ENCODE measurements around the gene BMPER. TPM values are rescaled to one million over a fixed set of nuclear protein-coding genes. Genes with fewer than 3 reads are reported as not detected.
"Not testable (repeated sequence)": the region's sequence is repeated elsewhere in the genome, so short reads cannot be mapped to it uniquely, and the experiment has no call there.

BMPER gene
- total RNA-seq, 1 donor from 2014 or later: 30.2 TPM

DNA sequence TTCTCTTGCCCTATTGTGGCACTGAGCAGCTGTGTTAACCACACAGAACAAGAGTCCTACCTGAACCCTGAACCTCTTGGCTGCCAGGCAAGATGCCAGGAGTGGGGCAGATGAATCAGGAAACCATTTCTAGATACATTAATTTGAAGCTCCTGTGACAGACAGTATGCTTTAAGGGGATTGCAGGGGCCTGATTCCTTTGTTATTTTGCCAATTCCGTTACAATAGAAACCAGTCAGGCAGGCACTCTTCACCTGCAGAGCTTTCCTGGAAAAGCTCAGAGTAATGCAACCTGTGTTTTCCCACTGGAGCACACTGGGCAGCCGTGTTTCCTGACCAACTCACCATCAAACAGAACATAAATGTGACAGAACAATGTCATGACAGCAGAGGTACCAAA, 233.1 kb downstream of the BMPER start:
- no peak for DNase-seq

DNA sequence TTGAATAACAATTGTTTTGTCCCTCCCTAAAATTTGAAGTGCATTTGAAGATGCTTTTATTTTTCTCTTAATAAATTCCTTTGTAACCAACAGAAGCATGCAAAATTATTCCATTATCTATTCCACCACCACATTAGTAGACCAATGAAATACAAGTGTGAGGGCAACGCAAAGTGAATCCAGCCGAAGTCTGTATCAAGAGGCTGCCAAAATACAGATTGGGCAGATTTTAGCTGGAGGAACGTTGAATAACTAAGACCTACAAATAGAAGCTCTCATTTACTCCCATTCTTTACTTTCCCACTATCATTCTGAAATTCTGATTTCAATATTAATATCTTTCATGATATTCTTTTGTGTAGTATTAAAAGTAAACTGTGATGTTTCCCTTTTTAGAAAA, 233.7 kb downstream of the BMPER start:
- no peak for DNase-seq

DNA sequence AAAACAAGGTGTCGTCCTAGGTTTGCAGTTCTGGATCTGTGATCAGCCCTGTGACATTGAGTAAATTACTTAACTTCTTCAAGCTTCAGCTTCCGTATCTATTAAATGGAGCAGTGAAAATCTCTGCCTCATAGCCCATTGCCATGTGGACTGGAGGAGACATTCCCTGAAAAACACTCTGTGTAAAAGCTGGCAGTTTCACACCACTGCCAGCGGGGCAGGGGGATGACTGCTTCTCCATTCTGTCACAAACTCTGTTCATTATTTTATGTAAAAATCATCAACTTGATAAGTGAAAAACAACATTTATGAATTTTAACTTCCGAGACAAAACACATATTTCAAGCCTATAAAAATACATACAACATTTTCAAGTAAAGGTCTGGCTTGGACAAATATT, 234.7 kb downstream of the BMPER start:
- no peak for DNase-seq

DNA sequence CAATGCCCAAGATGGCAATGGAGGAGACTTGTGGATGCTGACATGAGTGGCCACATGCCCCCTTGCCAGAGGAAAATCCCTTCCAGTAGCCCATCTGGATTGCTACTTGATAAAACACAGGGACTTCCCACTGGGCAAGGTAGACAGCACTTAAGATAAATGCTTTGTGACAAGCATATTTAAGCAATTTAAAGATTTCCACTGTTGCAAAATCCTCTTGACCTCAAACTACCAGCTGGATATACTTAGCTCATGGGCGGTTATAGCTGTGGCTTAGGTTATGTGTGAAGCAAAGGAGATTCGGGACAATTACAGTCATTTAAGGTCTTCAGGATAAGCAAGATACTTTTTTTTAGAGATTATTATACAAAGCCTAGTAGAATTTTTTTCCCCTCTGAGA, 238.1 kb downstream of the BMPER start:
- peak; percentile 12 for DNase-seq

DNA sequence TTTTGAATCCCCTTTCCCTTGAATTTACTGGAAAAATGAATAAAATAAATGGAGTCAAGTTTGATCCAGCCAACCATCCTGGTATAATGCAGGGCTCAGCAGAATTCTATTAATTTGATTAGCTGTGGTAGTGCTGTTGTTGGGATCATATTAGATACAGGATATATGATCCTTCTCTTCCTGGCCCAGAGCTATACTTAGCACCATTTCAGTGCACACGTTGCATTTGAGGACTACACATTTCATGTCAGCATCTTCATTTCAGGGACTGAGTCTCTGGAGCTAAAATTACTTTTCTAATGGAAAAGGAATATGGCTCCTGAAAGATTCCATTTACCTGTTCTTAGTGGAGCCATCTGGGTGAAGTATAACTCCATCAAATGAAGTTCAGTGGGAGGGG, 240.3 kb downstream of the BMPER start:
- no peak for DNase-seq

DNA sequence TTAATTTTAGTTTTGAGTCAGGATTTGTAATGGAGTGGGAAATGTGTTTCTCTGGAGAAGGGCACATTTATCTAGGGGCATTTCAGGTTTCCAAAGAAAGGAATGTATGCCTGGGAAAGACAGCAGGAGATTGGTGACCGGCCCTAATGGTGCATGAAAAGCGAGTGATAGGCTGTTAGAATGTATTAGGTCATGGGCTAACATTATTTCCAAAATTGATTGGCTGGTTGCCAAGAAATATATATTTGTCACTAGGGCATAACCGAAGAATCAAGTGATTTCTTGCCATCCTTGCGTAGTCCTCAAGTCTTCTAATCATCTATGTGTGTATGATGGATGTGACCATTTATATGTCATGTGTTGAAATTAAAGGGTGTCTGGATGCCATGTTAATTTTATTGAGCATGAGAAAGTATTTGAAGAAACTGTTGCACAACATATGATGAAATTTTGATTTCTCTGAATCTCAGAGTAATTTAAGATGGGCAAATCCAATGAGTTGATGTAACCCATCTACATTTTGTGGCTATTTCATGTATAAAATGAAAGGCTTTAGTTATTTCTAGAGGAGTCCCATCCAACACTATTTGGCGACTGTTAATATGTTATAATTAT, 248.4 kb downstream of the BMPER start:
- no peak for DNase-seq

DNA sequence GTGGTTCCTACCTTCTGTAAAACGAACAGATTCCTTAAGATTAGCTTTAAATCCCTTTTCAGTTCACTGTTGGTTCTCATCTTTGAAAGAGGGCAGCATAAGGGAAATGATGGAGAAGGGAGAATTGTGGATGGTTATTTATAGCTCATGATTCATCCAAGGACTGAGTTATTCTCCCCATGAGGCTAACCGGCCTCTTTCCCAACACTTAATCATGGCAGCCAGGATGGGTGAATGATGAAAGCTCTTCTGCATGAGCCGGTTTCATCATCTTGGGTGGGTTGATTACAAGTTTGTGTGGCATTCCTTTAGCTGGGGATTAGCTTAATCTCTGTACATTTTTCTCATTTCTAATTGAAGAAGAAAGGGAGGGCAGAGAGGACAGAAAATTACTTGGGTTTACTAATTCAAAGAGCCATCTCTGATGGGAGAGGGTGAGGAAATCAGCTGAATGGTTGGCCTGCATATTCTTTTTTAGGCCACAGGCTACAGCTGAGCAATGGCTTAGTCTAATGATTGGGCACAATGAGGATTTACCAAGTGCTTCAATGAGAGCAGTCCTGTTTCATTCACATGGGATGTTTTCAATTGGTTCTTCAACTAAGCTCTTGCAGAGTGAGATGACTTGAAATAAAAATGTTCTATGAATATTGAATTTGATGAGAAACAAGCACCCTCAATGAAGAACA, 250.0 kb downstream of the BMPER start:
- no peak for DNase-seq

DNA sequence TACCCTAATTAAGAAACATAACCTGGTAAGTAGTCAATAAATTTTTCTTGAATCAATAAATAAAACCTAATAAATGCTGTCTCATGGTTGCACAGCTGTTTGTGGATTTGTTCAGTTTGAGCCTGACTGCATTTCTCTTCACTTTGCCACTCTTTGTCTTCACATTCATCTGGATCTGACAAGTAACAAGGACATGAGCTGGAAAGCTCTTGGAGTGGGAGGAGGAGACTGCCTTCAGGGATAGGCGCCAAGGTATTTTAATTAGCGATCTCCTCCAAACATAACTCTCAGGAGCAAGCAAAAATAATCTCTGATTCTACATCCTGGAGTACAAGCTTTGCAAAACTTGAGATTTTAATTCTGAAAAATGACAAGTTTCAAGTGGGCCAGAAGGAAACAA, 251.0 kb downstream of the BMPER start:
- DNase-seq: peak; percentile 28

DNA sequence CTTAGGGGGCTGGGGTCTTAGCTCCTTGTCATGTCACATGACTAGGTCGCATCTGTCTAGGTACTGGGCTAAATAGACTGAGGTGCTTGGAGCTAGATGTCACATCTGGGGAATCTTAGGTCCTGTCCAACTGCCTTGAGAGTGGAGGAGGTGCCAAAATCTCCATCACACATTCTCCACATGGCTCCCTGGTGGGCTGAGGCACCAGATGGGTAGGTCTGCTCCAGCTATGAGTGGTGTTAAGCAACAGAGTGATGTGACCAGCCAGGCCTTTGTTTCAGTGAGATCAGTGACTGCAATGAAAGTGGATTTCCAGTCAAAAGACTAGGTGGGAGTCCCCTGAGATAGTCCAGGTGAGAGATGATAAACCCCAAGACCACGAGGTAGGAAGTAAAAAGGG, 251.8 kb downstream of the BMPER start:
- DNase-seq: peak; percentile 14

DNA sequence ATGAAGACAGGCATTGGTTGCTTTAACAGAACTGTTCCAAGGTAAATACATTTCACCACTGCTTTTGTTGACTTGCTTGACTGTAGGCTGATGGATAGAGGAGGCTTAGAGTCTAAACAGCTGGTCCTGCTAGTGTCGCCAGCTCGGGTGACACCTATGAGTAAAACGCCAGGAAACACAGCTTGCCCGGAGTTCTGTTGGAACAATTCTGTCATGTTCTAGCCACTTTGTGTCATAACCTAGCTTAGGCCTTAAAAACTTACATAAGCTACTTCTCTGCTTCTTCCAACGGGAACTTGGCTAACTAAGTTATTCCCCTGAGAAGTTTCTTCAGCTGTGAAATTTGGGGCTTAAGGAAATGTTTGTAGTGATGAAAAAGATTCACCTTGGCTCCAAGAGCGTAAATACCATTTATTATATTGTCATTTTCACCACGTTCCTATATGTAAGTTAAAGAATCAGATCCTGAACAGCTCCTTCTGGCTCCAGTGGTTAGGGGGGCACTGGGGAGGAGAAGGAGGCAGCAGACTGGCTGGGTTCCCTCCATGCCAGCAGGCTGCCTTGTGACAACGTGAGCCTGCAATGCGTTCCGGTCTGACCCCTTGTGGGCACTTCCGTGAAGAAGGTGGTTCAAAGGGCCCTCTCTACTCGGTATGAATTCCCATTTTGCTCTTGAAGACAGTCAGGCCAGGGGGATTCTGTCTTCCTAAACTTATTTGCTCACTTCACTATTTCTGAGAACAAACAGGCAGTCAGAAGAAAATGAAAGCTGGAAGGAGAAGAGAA, 253.2 kb downstream of the BMPER start:
- DNase-seq: peak; percentile 78

DNA sequence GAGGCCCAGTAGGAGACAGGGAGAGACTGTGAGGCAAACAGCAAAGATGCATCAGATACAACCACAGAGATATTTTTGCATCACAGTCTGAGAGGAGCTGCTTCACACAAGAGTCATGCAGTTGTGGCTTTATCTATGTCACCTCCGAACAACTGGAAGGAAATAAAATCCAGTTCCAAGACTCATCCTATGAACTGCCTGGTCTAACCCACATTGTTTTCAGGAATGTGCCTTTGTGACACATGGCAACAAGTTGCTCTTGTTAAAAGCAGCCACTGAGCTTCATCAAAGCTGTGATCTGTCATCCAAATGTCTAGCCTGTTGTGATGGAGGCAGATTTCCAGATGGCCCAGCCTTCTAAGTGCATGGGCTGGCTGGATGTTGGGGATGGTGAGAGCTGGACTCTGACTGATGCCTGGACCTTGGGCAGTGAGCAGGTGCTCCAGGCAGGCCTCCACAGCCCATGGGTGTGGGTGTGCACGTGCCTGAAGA, 255.0 kb downstream of the BMPER start:
- DNase-seq: no peak

DNA sequence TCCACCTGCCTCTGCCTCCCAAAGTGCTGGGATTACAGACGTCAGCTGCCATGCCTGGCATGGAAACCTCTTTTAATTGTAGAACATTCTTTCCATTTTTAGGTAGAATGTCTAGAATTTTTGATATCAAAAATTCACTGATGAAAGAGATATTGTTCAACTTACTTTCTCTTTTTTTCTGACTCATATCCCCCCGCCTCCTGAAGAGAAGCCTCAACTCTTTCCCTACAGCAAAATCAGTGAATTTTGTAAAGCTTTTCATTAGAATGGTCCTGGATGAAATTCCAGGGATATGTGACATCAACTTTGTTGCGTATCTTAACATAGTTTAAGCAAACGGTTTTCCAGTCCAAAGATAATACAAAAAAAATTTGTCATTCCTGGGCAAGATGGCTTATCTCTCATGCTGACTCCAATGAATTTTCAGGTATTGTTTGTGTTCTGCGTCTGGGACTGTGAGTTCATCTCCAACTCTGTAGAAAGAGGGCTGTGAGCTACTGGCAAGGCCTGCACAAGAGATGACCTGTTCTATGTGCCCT, 256.8 kb downstream of the BMPER start:
- DNase-seq: no peak

DNA sequence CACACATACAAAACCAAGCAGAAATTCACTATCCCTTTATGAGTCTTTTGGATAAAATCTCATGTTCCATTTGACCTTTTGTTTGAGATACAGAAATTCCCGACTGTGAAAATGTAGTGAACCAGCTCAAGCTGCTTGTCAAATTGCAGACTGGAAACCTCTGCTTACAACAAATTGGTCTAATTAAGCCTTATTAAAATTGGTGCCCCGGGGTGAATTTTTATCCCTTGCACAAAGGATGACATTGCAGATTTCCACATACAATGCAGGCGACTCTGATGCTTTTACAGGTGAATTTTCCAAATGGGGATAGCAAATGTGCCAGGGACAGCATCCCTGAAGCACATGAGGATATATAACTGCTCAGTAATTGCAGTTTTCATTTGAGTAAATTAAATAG, 257.3 kb downstream of the BMPER start:
- DNase-seq: no peak

DNA sequence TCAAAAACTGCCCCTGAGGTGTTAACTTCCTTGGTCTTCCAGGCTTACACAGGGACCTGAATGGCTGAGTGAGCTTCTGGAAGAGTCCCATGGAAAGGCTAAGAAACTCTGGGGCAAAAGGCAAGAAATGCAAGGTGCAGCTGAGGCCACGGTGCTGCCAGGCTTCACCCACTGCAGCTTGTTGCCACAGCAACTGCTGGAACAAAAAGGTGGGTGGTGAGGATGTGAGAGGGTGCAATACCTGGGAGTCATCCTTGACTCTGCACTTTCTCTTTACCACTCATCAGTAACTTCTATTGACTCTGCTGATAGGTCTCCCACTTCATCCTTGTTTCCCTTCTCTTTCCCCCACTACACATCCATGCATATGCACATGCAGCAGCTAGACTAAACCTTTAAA, 258.6 kb downstream of the BMPER start:
- no peak for DNase-seq

DNA sequence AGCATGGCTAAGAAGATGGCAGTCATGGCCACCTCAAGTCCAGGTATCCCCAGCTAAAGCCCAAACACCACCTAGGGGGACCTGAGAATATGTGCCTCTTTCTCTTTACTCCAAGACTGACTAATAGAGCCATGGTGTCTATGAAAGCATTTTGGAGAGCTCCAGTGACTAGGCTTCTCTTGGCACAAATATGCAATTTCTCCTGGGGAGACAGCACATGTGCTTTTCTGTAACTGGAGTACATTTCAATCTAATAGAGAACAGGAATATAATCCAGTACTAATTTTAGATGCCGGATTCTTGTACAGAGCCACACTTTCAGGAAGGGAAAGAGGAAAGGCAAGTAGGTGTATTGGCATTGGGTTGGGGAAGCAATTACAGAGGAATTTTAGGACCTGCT, 260.1 kb downstream of the BMPER start:
- DNase-seq: no peak

DNA sequence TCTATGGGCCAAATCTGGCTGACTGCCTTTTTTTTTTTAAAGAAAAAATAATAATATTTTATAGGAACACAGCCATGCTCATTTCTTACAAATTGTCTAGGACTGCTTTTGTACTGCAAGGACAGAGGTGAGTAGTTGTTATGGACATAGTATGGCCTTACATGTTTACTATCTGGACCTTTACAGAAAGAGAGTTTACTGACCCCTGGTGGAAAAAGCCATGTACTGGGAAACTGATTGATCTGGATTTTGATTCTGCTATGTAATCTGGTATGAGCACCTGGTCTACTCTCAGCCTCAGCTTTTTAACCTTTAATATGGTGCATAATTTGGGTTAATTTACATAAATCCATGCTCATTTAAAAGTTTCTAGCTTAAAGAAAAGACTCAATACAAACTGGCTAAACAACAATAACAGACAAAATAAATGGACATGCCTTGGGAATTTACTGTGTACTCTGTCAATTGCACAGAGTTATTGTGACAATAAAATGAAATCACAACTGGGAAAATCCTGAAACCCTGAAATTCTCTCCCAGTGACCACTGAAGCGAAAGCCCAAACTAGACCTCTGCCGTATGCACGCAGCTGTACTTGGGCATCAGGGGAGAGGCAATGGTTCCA, 260.7 kb downstream of the BMPER start:
- peak; percentile 31 for DNase-seq

DNA sequence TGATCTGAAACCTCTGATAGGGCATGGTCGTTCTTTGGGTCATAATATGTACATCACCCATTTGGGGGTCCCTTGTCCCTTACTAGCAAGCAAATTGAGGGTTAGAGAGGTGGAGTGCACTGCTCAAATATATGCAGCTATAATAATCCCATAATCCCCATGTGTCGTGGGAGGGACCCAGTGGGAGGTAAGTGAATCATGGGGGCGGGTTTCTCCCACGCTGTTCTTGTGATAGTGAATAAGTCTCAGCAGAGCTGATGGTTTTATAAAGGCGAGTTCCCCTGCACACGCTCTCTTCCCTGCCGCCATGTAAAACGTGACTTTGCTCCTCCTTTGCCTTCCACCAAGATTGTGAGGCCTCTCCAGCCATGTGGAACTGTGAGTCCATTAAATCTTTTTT, 262.7 kb downstream of the BMPER start:
- DNase-seq: no peak

DNA sequence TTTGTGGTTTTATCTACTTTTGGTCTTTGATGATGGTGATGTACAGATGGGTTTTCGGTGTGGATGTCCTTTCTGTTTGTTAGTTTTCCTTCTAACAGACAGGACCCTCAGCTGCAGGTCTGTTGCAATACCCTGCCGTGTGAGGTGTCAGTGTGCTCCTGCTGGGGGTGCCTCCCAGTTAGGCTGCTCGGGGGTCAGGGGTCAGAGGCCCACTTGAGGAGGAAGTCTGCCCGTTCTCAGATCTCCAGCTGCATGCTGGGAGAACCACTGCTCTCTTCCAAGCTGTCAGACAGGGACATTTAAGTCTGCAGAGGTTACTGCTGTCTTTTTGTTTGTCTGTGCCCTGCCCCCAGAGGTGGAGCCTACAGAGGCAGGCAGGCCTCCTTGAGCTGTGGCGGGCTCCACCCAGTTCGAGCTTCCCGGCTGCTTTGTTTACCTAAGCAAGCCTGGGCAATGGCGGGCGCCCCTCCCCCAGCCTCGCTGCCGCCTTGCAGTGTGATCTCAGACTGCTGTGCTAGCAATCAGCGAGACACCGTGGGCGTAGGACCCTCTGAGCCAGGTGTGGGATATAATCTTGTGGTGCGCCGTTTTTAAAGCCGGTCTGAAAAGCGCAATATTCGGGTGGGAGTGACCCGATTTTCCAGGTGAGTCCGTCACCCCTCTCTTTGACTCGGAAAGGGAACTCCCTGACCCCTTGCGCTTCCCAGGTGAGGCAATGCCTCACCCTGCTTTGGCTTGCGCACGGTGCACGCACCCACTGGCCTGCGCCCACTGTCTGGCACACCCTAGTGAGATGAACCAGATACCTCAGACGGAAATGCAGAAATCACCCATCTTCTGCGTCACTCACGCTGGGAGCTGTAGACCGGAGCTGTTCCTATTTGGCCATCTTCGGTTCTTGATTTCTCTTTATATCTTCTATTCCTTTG, 269.6 kb downstream of the BMPER start:
- DNase-seq: not testable (repeated sequence)

DNA sequence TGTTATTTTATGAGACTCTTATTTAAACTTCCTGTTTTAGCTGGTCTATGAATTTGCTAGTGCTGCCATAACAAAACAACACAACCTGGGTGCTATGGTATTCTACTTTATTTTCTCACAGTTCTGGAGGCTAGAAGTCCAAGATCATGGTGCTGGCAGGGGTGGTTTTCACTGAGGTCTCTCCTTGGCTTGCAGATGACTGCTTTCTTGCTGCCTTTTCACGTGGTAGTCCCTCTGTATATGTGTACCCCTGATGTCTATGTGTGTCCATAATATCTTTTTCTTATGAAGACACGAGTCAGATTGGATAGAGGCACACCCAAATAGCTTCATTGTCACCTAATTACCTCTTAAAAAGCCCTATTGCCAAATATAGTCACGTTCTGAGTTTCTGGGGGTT, 270.5 kb downstream of the BMPER start:
- DNase-seq: no peak

DNA sequence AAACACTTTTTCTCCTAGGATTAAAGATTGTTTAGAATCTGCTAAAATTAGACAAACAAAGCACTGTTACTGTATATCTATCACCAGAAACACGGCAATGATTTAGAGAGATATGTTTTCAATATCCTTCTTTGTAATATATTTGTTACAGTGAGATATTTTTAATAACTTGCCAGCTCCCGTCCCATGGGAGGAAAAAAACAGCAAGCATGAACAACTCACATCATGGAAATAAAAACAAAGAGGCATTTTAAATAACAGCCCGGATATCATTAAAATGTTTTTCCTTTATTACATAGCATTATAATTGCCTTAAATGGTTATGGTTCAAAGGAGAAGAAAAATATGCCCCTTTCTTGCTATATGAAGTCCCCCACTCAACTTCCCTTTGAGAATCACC, 272.1 kb downstream of the BMPER start:
- peak; percentile 18 for DNase-seq

DNA sequence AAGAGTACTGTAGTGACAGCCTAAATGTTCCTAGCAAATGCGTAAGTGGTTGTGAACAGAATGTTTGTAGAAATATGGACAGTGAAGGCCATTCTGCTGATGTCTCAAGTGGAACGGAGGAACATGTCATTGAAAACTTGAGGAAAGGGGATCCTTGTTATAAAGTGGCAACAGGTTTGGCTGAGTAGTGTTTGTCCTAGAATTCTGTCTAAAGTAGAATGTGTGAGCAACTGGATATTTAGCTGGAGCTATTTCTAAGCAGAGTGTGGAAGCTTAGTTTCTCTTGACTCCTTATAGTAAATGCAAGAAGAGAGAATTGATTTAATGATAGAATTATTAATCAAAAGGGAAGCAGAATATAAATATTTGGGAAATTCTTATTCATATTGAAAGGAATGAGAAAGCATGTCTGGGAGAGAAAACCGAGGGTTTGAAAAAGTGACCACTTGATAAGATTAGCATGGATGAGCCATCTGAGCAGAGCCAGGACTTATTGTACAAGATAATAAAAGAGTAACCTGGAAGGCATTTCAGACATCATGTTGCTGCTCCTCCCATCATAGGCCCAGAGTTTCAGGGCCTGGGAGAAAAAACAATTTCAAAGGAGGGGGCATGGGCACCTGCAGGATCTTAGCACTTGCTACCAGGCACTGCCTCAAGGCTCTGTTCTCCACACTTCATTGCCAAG, 276.1 kb downstream of the BMPER start:
- DNase-seq: no peak

All from tongue (tissue), 2 donors.